SHP77 treated with DMSO at 0.1 percent for 48 hours (cell line): ENCODE results near the gene VPREB1.
"Not testable (repeated sequence)": the region's sequence is repeated elsewhere in the genome, so short reads cannot be mapped to it uniquely, and the experiment has no call there.

Source experiments
- DNase-seq: peaks from one replicate; lab custom pipeline; 2025; lab: John Stamatoyannopoulos, UW

The VPREB1 gene

GRCh38 chr22:22214819-22215329 is 29.7 kb upstream of the VPREB1 start:
- no peak for DNase-seq

DNA sequence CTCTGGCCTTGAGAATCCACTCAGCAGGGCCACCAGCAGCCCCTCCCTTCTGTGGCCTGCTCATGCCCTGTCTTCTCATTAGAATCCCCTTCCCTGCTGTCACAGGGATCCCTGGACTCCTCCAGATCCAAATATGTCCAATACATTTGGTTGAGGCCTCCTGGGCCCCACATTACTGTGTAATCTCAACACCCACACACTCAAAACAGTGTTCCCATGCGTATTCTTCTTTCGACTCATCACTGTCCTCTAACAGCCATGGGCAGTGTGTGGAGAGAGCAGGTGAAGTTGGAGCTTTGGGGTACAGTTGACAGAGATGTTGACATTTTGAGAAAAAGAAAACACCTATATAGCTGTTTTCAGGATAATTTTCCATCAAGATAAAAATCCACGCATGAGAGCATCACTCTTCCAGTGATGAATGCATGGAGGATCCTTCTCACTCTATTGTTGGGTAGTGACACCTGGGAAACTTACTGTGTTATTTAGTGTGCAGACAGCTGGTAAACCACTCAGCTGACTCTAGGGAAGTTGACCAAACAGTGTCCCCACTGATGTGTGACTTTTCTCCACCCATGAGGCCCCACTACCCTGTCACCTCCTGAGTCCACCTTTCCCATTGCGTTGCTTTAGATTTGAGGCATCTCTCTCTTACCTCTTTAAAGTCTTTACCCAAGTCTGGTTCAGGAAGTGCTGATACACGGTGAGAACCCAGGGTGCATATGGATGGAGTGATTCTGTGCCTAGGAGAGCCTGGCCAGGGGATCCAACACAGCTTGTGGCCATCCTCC is 28.7 kb upstream of the VPREB1 start:
- DNase-seq = no peak

DNA sequence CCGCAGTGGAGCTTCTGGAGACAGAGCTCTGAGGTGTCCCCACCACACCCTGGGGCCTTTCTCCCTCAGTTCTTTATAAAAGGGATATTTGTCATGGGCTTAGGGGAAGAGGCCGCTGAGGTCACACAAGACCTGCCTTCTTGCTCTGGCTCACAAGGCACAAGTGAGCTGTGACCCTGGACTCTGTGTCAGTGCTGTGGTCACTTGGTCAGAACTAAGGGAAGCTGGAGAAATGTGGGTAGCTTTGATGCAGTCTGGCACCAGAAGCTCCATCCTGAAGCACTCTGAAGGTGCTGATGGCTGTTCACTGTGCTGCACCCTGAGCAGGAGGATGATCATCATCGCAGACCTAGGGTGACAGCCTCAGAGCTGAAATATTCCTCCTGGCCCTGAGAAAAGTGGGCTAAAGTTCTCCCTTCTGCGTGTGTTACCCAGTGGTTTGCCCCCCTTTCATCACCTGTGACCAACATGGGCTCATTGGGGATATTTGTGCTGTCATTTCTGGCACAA is 28.1 kb upstream of the VPREB1 start:
- DNase-seq = no peak

DNA sequence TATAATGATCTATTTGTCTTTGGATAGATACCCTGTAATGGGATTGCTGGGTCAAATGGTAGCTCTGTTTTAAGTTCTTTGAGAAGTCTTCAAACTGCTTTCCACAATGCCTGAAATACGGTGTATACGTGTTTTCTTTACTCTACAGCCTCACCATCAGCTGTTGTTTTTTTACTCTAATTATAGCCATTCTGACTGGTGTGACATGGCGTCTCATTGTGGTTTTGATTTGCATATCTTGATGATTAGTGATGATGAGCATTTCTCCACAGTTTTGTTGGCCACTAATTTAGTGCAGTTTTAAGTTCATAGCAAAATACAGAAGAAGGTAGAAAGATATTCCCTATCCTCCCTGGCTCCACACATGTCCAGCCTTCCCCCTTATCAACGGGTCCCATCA is 26.3 kb upstream of the VPREB1 start:
- DNase-seq = no peak

DNA sequence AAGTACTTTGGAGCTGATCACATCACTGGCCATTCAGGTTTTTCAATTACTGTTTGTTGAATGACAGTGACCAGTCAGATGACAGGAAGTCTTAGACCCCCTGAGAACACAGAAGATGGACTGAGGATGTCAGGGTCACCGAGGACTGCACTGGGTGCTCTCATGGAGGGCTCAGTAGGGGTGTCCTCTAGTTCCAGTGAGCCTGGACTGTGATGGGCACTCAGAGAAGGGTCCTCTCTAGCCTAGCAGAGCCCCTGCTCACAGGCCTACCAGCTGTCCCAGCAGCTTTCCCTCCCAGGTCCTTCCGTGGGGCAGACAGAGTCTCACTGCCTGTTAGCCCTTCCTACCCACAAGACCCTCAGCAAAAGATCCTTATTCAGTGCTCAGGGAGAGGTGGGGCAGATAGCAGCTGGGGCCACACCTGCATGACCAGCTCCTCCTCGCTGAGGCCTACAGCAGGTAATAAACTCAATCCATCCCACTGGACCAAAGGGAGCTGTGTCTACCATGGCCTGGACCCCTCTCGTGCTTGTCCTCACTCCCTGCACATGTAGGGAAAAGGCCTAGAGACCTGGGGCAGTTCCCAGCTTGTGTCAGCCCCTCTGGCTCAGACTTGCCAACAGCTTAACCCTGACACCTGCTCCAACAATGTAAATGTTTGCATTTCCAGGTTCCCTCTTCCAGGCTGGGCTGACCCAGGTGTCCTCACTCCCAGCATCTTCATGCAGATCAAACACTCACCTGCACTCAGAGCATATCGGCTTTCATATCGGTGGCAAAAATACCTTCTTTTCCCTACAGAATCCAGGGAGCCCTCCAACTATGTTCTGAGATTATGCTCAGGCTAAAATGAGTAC is 25.2 kb upstream of the VPREB1 start:
- no peak for DNase-seq

DNA sequence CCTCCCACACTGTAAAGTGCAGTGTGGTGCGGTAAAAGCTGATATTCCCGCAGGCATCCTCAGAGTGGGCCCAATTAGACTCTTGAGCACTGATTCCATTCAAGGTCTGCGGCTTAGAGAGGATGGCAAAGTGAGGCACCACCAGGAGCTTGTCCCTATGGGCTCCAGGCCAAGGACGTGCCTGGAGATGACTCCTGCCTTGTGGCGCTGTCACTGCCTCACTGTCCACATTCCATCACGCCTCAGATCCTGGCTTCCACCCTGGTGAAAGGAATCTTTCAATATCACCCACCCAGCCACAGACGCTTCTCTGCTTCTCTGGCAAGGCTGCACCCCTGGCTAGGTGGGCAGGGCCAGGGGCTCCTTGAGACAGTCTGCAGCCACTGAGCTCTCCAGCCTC is 23.5 kb upstream of the VPREB1 start:
- DNase-seq = not testable (repeated sequence)

- no peak for DNase-seq
Measured at GRCh38 chr22:22226448-22227187, 18.0 kb upstream of the VPREB1 start.

DNA sequence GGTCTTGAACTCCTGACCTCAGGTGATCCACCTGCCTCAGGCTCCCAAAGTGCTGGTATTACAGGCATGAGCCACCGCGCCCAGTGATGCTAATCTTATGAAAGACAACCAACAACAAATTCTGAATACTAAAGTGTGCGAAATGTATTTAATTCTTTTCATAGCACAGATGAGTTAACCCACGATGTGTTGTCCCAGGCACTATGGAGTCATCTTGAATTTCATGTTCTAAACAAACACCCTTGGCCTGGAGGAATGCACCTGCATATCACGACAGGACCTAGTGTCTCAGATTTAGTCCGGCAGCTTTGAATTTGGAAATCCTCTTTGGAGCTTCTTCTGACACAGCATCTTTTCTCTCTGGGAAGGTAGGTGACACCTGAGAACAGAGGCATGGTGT is 16.2 kb upstream of the VPREB1 start:
- no peak for DNase-seq

GRCh38 chr22:22228921-22229320 is 15.7 kb upstream of the VPREB1 start:
- no peak for DNase-seq

DNA sequence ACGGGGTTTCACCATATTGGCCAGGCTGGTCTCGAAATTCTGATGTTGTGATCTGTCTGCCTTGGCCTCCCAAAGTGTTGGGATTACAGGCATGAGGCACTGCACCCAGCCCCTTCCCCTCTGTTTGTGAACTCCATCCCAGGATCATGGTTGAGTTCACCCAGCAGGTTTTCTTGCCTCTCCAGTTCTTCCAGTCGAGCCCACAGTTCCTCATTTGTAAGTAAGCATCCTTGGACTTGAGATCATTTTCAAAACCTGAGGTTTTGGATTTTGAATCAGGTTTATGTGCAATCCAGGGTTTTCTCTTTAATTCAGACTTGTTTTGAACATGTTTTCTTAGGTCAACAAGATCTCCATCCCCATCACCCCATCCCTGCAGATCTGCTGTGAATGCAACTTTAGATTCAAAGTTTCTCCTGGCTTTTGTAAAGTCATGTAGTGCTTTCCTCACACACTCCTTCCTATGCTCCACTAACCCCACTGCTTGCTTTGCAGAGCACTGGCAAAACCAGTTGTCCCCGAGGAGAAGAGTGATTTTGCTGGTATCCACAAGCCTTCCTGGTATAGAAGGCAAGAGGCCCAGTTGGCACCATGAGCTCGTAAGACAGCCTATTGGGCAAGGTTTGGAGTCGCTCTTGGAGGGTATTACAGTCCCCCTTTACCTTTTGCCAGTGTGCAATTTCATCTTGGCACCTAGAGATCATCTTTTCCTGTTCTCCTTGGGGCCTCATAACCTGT is 14.7 kb upstream of the VPREB1 start:
- no peak for DNase-seq

DNA sequence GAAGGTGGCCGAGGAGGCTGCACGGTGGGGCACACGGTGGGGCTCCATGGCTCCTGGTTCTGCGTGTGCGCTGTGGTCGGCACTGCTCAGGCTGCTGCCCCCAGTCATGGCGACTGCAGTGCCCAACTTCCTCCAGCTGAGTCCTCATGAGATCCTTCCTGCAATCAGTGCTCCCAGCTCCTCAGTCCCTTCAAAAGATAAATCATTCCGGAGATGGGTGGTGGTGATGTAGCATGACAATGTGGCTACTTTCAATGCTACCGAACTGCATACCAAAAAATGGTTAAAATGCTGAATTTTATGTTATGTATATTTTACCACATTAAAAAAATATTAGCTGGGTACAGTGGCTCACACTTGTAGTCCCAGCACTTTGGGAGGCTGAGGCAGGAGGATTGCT is 14.1 kb upstream of the VPREB1 start:
- no peak for DNase-seq

- no peak for DNase-seq
Measured at GRCh38 chr22:22233081-22233480, 11.5 kb upstream of the VPREB1 start.

DNA sequence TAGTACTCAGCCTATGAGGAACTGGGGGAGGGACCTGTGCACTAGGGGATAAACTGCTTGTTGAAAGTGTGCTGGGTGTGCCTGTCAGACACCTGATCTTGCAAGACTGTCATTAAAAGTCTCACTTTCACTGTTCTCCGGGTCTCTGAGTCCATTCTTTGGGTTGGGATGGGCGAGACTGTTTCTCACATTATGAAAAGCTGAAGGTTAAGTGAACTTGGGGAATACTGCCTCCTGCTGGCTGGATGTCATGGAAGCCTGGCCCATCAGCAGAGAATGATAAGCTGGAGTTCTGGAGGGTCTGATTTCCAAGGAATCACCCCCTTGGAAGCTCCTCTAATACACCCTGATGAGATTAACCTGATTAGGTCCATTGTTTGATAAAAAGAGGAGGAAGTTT is 9.0 kb upstream of the VPREB1 start:
- no peak for DNase-seq

GRCh38 chr22:22237521-22237920 is 7.1 kb upstream of the VPREB1 start:
- DNase-seq = no peak

DNA sequence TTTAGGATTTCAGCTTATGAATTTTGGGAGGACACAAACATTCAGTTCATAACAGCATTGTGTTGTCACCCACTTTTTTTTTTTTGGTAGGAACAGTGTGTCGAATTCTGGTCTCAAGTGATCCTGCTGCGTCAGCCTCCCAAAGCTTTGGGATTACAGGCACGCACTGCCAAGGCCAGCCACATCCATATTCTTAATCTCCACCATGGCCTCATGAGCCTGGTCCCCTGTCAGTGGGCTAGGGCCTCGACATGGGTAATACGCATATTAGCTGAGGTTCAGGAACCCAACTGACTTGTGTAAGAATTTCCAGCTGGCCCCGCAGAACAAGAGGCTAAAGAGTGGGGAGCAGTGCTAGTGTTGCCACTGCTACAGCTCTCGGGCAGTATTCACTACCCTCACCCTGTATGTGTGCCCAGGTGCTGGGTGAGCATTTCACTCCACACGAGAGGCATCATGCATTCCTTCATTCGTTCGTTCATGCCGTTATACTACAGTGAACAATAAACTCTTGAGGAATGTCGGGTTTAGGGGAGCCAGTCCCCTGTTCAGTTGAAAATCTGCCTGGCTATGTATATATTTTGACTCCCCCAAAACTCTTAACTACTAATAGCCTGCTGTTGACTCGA is 5.2 kb upstream of the VPREB1 start:
- no peak for DNase-seq

- DNase-seq = no peak
Measured at GRCh38 chr22:22241554-22241898, 3.1 kb upstream of the VPREB1 start.

DNA sequence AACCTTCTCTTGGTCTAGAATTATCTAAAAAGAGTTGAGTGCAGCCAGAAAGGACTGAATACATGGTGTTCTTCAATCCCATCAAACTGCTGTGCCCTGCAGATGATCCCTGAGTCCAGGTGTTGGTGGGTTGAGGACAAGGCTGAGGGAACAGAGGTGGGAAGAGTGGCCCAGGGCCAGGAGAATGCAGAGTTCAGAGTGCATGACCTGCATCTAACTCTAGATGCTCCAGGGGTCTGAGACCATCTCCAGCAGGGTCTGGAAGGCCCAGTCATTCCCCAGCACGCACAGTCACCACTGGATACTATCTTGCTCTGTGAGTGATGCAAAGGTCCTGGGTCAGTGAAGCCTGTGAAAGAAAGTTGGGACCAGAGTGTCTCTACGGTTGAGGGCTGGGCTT is 2.1 kb upstream of the VPREB1 start:
- DNase-seq = no peak

DNA sequence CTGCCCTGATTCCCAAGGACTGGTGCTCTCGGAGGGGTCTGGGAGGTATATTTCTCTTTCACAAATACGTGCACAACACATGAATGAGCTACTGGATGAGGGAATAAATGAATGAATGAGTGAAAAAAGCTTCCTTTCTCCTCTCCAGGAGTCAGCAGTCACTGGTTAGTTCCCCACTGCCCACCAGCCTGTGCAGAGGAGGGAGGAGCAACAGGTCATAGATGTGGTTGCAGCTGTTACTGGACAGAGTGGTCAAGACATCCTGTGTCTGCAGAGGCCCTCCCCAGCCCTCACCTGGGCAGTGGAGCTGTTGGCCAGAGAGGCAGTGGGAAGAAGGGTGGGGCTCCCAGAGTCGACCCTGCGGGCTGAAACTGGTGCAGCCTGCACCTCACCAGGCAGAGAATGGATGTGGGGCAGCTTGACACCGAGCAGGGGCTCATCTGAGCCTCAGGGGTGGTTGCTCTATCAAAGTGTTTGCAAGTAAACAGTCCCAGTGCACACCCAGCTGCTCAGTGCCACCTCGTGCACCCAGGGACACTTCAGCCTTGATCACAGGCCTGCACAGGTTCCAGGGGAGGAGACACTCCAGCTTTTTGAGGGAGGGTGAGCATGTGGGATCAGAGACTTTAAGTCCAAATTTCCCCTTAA is 1.4 kb upstream of the VPREB1 start:
- no peak for DNase-seq

DNA sequence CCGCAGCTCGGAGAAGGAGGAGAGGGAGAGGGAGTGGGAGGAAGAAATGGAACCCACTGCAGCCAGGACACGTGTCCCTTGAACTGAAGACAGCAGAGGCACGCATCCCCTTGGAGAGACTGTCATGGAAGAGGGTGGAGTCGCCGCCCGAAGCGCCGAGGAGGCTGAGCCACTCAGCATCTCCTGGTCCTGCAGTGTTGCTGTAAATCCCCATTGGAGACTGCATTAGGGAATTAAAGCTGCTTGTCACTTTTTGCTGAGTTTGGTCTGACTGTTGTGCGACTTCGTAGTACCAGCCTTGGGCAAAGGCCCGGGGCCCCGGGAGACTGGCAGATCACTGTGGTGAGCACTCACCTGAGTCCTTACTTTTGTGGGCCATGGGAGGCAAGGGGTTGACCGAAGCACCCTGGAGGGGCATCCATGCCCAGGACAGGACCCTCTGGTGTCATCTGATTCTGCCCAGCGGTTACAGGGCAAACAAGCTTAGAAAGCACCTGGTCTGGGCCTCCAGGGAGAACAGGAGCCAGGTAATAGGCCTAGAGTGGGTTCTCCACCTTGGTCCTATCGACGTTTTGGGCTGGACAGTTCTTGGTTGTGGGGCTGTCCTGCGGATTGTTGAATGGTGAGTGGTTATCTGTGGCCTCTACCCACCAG is 797 bp downstream of the VPREB1 start:
- DNase-seq = no peak

GRCh38 chr22:22245935-22246525 is 1.4 kb downstream of the VPREB1 start:
- no peak for DNase-seq
